ENCODE measurements around the gene CD27. TPM values are rescaled to one million over a fixed set of nuclear protein-coding genes. Genes with fewer than 3 reads are reported as not detected.

CD27 gene
- total RNA-seq (2022) (not detected in 2 replicates), Bru-seq, nascent RNA (percentile 11 among the genes with signal in this experiment), BruChase-seq, experiment 1, labeled RNA remaining after a 6-hour chase (percentile 14 among the genes with signal in this experiment), BruChase-seq, experiment 2, labeled RNA remaining after a 2-hour chase (percentile 10 among the genes with signal in this experiment)
- long read RNA-seq: 0 reads

GRCh38 chr12:6444704-6445688, at the start of gene CD27:
Gene CD27, plus strand, starts transcription at chr12:6444955. Its CDS starts 141 bp downstream, at chr12:6445096.
- DNase-seq (ENCODE audit: unreplicated experiment): no peak
- BruUV-seq (replicated peaks): no TSS peak
- TF ChIP-seq CTCF (IDR thresholded peaks at IDR 0.05; ENCODE audit: unreplicated experiment): no peak
- CTCF ChIA-PET: interaction anchor here (0.7 kb wide), 1 partner anchor 13 kb away, joined by 3 read pairs; no protein-coding TSS in a partner anchor
- Mint-ChIP-seq H3K27me3 (ENCODE audit: insufficient read depth, unreplicated experiment) (no peaks in the 10 kb centered on the region), H3K9me3 (ENCODE audit: unreplicated experiment) (no peaks in the 10 kb centered on the region), H3K36me3 (ENCODE audit: insufficient read depth, unreplicated experiment) (peaks cover 5% of the 10 kb centered on the region), H3K27ac (ENCODE audit: low read depth, unreplicated experiment) (no peak within 1 kb of the TSS), H3K4me1 (ENCODE audit: insufficient read depth, unreplicated experiment) (peaks cover 6% of the 10 kb centered on the region), H3K4me3 (ENCODE audit: unreplicated experiment) (no peak within 1 kb of the TSS)
- POLR2A ChIA-PET: no interaction called here
- intact Hi-C loops (cut with micrococcal nuclease): no loop called here

- ChIA-PET CTCF (no interaction called here), POLR2A (interaction anchor here (0.8 kb wide), 1 partner anchor 12 kb away, joined by 5 read pairs; the partner anchor contains the start of gene LTBR)
Measured at GRCh38 chr12:6396031-6396430, 48.7 kb upstream of the CD27 start.

DNA sequence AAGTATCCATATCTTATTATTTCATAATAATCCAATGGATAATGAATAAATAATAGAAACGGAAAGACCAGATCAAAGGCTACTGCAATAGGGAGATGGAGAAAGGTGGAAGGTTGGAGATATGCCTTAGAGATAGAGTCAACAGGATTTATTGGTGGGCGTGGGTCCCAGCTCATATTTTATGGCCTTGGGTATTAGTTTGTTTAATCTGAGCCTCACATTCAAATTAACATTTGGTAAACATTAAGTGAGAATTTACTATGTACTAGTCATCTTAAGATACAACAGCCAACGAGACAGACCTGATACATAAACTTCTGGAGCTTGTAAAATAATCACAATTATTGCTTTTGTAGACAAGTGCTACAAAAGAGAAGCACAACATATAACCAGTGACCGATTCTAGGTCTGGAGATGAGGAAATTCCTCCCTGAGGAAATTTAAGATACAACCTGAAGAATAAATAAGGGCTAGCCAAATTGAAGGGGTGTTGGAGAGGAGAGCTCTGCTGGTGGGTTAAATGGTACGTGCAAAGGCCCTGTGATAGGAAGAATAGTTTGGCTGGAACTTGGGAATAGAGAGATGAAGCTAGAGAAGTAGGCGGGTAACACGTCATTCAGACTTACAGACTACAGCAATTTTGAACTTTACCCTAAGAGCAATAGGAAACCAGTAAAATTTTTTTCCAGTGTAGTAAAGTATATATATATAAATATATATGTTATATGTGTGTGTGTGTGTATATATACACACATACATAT, 44.7 kb upstream of the CD27 start:
- POLR2A ChIA-PET: interaction anchor here (0.5 to 1.7 kb wide), 4 partner anchors 12 to 500 kb away, joined by 3 to 10 read pairs (median 4); partner anchors contain the start of gene LTBR
- no peak overlapping the region for H3K27ac Mint-ChIP-seq (ENCODE audit: low read depth, unreplicated experiment)
- no TSS peak for BruUV-seq (replicated peaks)
- H3K27me3 Mint-ChIP-seq (ENCODE audit: insufficient read depth, unreplicated experiment): no peaks in the 10 kb centered on the region
- H3K9me3 Mint-ChIP-seq (ENCODE audit: unreplicated experiment): no peaks in the 10 kb centered on the region
- no peaks in the 10 kb centered on the region for H3K4me1 Mint-ChIP-seq (ENCODE audit: insufficient read depth, unreplicated experiment)
- no peak for DNase-seq (ENCODE audit: unreplicated experiment)
- intact Hi-C loops (cut with micrococcal nuclease): no loop called here
- H3K36me3 Mint-ChIP-seq (ENCODE audit: insufficient read depth, unreplicated experiment): peaks cover 87% of the 10 kb centered on the region
- TF ChIP-seq CTCF (IDR thresholded peaks at IDR 0.05; ENCODE audit: unreplicated experiment): no peak
- CTCF ChIA-PET: interaction anchor here (0.6 to 1.1 kb wide), 2 partner anchors 10 to 23 kb away, joined by 3 to 4 read pairs; no protein-coding TSS in a partner anchor
- H3K4me3 Mint-ChIP-seq (ENCODE audit: unreplicated experiment): no peak overlapping the region

More at GRCh38 chr12:6396031-6396430, 48.7 kb upstream of the CD27 start:
- Mint-ChIP-seq H3K27ac (ENCODE audit: low read depth, unreplicated experiment) (no peak overlapping the region), H3K36me3 (ENCODE audit: insufficient read depth, unreplicated experiment) (peaks cover 81% of the 10 kb centered on the region), H3K4me3 (ENCODE audit: unreplicated experiment) (no peak overlapping the region), H3K4me1 (ENCODE audit: insufficient read depth, unreplicated experiment) (no peaks in the 10 kb centered on the region), H3K27me3 (ENCODE audit: insufficient read depth, unreplicated experiment) (no peaks in the 10 kb centered on the region), H3K9me3 (ENCODE audit: unreplicated experiment) (no peaks in the 10 kb centered on the region)
- intact Hi-C loops (cut with micrococcal nuclease): no loop called here
- BruUV-seq (replicated peaks): no TSS peak
- no peak for DNase-seq (ENCODE audit: unreplicated experiment)
- TF ChIP-seq CTCF (IDR thresholded peaks at IDR 0.05; ENCODE audit: unreplicated experiment): no peak

Measured in MCF 10A (cell line).